Measurements from ENCODE around the gene PPP1R10.
"Not testable (repeated sequence)": the region's sequence is repeated elsewhere in the genome, so short reads cannot be mapped to it uniquely, and the experiment has no call there.

The PPP1R10 gene

GRCh38 chr6:30598912-30599624 is 18.0 kb downstream of the PPP1R10 start:
- Histone ChIP-seq H3K4me2 (no peak overlapping the region), H3K27me3 (no peaks in the 10 kb centered on the region), H3K36me3 (peaks cover 48 to 94% (median 79%) of the 10 kb centered on the region in 11 experiments), H3K4me3 (no peak overlapping the region), H4K20me1 (peaks cover 20 to 98% (median 66%) of the 10 kb centered on the region in 11 experiments; a peak in 20 of 22 replicates), H3K4me1 (peaks cover 1 to 46% (median 37%) of the 10 kb centered on the region in 10 experiments; a peak in 17 of 20 replicates), H3K9ac (peak overlapping the region in 1 of 11 experiments; percentile 12; a peak in 1 of 22 replicates), H3K27ac (peak overlapping the region in 3 of 11 experiments; percentile 80 to 81 (median 80); a peak in 5 of 22 replicates), H3K9me3 (replicated peaks in 1 of 11) (no peaks in the 10 kb centered on the region)
- no peak for TF ChIP-seq Cebpa-rat (IDR thresholded peaks at IDR 0.05)

DNA sequence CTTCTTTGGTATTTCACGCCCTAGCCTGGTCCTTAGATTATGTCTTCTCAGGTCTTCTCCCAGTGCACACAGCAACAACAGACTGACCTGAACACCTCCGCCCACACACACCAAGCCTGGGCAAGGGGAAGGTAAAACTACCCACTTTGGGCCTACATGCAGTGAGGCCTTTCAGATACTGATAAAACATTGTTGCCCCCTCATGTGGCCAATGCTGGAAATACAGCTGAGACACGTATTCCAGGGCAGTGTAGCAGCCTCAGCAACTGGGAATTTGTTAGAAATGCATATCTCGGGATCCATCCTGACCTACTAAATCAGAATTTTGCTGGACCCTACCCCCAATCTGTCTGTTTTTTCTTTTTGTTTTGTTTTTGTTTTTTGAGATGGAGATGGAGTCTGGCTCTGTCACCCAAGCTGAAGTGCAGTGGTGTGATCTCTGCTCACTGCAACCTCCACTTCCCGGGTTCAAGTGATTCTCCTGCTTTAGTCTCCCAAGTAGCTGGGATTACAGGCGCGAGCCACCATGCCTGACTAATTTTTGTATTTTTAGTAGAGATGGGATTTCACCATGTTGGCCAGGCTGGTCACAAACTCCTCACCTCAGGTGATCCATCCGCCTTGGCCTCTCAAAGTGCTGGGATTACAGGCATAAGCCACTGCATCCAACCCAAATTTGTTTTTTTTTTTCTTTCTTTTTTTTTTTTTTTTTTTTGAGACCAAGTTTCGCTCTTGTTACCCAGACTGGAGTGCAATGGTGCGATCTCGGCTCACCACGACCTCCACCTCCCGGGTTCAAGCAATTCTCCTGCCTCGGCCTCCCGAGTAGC is 19.5 kb downstream of the PPP1R10 start:
- H3K9me3 ChIP-seq (replicated peaks in 1 of 11); H3K27me3 ChIP-seq; H3K9ac ChIP-seq; H3K4me3 ChIP-seq; H3K4me2 ChIP-seq; H3K27ac ChIP-seq: not testable (repeated sequence)
- peaks cover 0 to 31% (median 22%) of the 10 kb centered on the region in 10 experiments; a peak in 16 of 20 replicates for H3K4me1 ChIP-seq
- peaks cover 30 to 98% (median 66%) of the 10 kb centered on the region in 11 experiments; a peak in 20 of 22 replicates for H4K20me1 ChIP-seq
- H3K36me3 ChIP-seq: peaks cover 47 to 94% (median 77%) of the 10 kb centered on the region in 11 experiments

- Histone ChIP-seq H3K9ac (no peak overlapping the region; a peak in 1 of 22 replicates), H3K27ac (no peak overlapping the region; a peak in 1 of 22 replicates), H4K20me1 (peaks cover 27 to 90% (median 77%) of the 10 kb centered on the region in 11 experiments; a peak in 21 of 22 replicates), H3K9me3 (replicated peaks in 1 of 11) (no peaks in the 10 kb centered on the region), H3K4me3 (no peak overlapping the region), H3K36me3 (peaks cover 77 to 99% (median 85%) of the 10 kb centered on the region in 11 experiments), H3K27me3 (no peaks in the 10 kb centered on the region), H3K4me2 (no peak overlapping the region), H3K4me1 (peaks cover 0 to 15% (median 6%) of the 10 kb centered on the region in 10 experiments; a peak in 6 of 20 replicates)
- no peak for TF ChIP-seq Cebpa-rat (IDR thresholded peaks at IDR 0.05)
Observed at GRCh38 chr6:30592287-30592686, 24.8 kb downstream of the PPP1R10 start.

DNA sequence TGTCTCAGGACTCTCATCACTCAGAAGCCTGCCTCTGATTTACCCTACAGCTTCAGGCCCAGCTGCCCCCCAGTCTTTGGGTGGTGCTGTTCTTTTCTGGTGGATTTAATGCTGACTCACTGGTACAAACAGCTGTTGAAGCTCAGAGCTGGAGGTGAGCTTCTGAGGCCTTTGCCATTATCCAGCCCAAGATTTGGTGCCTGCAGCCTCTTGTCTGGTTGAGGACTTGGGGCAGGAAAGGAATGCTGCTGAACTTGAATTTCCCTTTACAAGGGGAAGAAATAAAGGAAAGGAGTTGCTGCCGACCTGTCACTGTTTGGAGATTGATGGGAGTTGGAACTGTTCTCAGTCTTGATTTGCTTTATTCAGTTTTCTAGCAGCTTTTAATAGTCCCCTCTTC is 26.0 kb downstream of the PPP1R10 start:
- Histone ChIP-seq H3K27me3 (no peaks in the 10 kb centered on the region), H3K27ac (peak overlapping the region in 6 of 11 experiments; percentile 21 to 68 (median 39); a peak in 7 of 22 replicates), H4K20me1 (peaks cover 27 to 87% (median 65%) of the 10 kb centered on the region in 11 experiments; a peak in 21 of 22 replicates), H3K9me3 (replicated peaks in 1 of 11) (no peaks in the 10 kb centered on the region), H3K4me1 (peaks cover 0 to 15% (median 6%) of the 10 kb centered on the region in 10 experiments; a peak in 6 of 20 replicates), H3K9ac (peak overlapping the region in 6 of 11 experiments; percentile 1 to 52 (median 7); a peak in 7 of 22 replicates), H3K4me2 (no peak overlapping the region), H3K36me3 (peaks cover 88 to 100% (median 96%) of the 10 kb centered on the region in 11 experiments), H3K4me3 (no peak overlapping the region)
- TF ChIP-seq Cebpa-rat (IDR thresholded peaks at IDR 0.05): no peak

GRCh38 chr6:30590509-30590908 is 26.5 kb downstream of the PPP1R10 start:
- Histone ChIP-seq H4K20me1 (peaks cover 27 to 88% (median 67%) of the 10 kb centered on the region in 11 experiments; a peak in 21 of 22 replicates), H3K4me2 (no peak overlapping the region), H3K9ac (peak overlapping the region in 6 of 11 experiments; percentile 1 to 52 (median 7); a peak in 5 of 22 replicates), H3K9me3 (replicated peaks in 1 of 11) (no peaks in the 10 kb centered on the region), H3K27ac (peak overlapping the region in 6 of 11 experiments; percentile 21 to 68 (median 39); a peak in 7 of 22 replicates), H3K36me3 (peaks cover 93 to 100% (median 99%) of the 10 kb centered on the region in 11 experiments), H3K27me3 (no peaks in the 10 kb centered on the region), H3K4me1 (peaks cover 0 to 15% (median 6%) of the 10 kb centered on the region in 10 experiments; a peak in 6 of 20 replicates), H3K4me3 (no peak overlapping the region)
- TF ChIP-seq Cebpa-rat (IDR thresholded peaks at IDR 0.05): no peak

DNA sequence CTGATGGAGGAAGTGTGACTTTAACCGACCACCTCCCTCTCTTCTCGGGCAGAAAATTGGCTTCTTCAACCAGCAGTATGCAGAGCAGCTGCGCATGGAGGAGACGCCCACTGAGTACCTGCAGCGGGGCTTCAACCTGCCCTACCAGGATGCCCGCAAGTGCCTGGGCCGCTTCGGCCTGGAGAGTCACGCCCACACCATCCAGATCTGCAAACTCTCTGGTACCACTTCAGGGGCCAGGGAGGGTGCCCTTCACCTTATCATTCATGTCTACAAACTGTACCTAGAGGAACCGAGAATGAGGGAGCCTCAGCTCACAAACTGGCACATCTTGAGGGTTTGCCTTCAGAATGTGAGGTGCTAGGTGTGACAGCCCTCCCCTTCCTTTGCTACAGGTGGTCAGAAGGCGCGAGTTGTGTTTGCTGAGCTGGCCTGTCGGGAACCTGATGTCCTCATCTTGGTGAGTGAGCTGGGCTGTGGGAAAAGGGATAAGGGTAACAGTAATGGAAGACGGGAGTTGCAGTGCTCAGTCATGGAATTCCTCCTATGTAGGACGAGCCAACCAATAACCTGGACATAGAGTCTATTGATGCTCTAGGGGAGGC is 27.2 kb downstream of the PPP1R10 start:
- Histone ChIP-seq H3K36me3 (peaks cover 95 to 100% (median 99%) of the 10 kb centered on the region in 11 experiments), H3K4me1 (peaks cover 0 to 15% (median 6%) of the 10 kb centered on the region in 10 experiments; a peak in 6 of 20 replicates), H3K27ac (peak overlapping the region in 3 of 11 experiments; percentile 47 to 68 (median 54); a peak in 2 of 22 replicates), H3K4me2 (no peak overlapping the region), H3K4me3 (no peak overlapping the region), H3K27me3 (no peaks in the 10 kb centered on the region), H4K20me1 (peaks cover 27 to 88% (median 61%) of the 10 kb centered on the region in 11 experiments; a peak in 21 of 22 replicates), H3K9ac (peak overlapping the region in 2 of 11 experiments; percentile 21 to 52; a peak in 1 of 22 replicates), H3K9me3 (replicated peaks in 1 of 11) (no peaks in the 10 kb centered on the region)
- no peak for TF ChIP-seq Cebpa-rat (IDR thresholded peaks at IDR 0.05)

DNA sequence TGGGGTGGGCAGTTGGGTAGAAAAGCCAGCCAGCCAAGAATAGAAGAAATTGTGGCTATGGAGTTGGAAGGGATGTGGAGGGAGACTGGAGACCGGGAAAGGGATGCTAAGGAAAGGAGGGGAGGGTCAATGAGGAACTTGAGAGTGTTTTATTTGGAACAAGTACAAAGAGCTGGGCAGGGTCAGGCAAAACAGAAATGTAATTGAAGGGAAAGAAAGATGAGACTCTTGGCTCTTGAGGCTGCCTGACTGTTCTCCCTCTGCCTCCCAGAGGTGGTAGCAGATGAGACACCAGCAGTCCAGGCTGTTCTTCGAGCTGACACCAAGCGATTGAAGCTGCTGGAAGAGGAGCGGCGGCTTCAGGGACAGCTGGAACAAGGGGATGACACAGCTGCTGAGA is 33.1 kb downstream of the PPP1R10 start:
- TF ChIP-seq Cebpa-rat (IDR thresholded peaks at IDR 0.05): no peak
- Histone ChIP-seq H3K27me3 (no peaks in the 10 kb centered on the region), H3K4me3 (no peak overlapping the region), H3K9me3 (replicated peaks in 1 of 11) (no peaks in the 10 kb centered on the region), H3K4me2 (no peak overlapping the region), H3K36me3 (peaks cover 97 to 100% (median 100%) of the 10 kb centered on the region in 11 experiments), H3K27ac (no peak overlapping the region), H3K4me1 (no peaks in the 10 kb centered on the region), H4K20me1 (peaks cover 0 to 63% (median 20%) of the 10 kb centered on the region in 11 experiments; a peak in 12 of 22 replicates), H3K9ac (no peak overlapping the region)

DNA sequence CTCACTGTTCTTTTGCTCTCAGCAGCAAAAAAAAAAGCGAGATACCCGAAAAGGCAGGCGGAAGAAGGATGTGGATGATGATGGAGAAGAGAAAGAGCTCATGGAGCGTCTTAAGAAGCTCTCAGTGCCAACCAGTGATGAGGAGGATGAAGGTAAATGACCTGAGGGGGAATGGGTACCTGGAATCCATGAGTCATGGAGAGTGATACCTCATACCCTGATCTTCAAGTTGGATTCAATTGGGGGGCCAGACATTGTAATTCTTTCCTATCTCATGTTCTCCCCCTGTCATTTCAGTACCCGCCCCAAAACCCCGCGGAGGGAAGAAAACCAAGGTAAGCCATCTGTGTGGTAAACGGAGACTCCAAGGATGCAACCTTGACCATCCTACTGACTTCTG is 39.0 kb downstream of the PPP1R10 start:
- peaks cover 65 to 100% (median 97%) of the 10 kb centered on the region in 11 experiments for H3K36me3 ChIP-seq
- no peak overlapping the region for H3K4me3 ChIP-seq
- no peaks in the 10 kb centered on the region for H3K9me3 ChIP-seq (replicated peaks in 1 of 11)
- H3K27ac ChIP-seq: no peak overlapping the region
- no peaks in the 10 kb centered on the region for H3K27me3 ChIP-seq
- no peak overlapping the region for H3K4me2 ChIP-seq
- no peak for TF ChIP-seq Cebpa-rat (IDR thresholded peaks at IDR 0.05)
- peaks cover 13 to 28% (median 17%) of the 10 kb centered on the region in 10 experiments for H3K4me1 ChIP-seq
- no peak overlapping the region for H3K9ac ChIP-seq
- H4K20me1 ChIP-seq: peaks cover 39 to 73% (median 54%) of the 10 kb centered on the region in 11 experiments; a peak in 21 of 22 replicates
